Panc1 (cell line): ENCODE data around the gene RPL38.

Source experiments
- POLR2AphosphoS5 ChIP-seq: IDR thresholded peaks from 2 replicates; pipeline ENCODE4 v1.6.1; 2012; ENCODE audit warnings: mild to moderate bottlenecking, low read depth, low read length, moderate library complexity
- SIN3A ChIP-seq: IDR thresholded peaks from 2 replicates; pipeline ENCODE4 v1.6.1; 2012; ENCODE audit warnings: low read depth, mild to moderate bottlenecking, low read length, moderate library complexity, borderline replicate concordance; ENCODE audit not compliant: insufficient read depth
- TCF7L2 ChIP-seq: IDR thresholded peaks from 2 replicates; pipeline ENCODE4 v1.6.1; 2011; ENCODE audit warnings: mild to moderate bottlenecking, low read depth, low read length, inconsistent platforms
- TF ChIP-seq, protein P1 (sequence below): fragments of 450-650 bp; IDR thresholded peaks from 2 replicates; pipeline ENCODE4 v1.5.1; 2017; ENCODE audit warnings: mild to moderate bottlenecking

DNA sequence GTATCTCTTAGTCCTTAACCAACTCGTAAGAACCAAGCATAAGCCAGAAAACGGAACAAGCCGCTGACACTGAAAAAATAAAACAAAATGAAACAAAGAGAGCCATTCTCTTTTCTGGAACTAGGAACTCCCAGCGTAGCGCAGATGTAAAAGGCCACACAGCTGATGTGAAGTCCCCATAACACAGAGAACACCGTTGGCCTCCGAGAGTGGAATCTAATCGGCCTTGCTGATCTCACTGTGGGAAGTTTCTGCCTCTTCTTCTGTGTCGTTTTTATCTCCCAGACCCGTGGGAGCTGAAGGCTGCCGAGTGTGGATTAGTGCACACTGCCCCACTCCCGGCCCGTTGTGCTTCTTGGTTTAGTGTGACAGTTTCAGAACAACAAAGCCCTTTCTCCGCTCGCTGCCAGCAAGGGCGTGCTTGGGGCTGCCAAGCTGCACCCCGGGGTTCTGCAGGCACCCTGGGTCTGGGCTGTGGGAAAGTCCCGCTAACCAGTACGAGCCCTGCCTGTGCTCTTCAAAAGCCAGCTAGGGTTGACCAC, 31.6 kb downstream of the RPL38 start:
- TF ChIP-seq, protein P1, sequence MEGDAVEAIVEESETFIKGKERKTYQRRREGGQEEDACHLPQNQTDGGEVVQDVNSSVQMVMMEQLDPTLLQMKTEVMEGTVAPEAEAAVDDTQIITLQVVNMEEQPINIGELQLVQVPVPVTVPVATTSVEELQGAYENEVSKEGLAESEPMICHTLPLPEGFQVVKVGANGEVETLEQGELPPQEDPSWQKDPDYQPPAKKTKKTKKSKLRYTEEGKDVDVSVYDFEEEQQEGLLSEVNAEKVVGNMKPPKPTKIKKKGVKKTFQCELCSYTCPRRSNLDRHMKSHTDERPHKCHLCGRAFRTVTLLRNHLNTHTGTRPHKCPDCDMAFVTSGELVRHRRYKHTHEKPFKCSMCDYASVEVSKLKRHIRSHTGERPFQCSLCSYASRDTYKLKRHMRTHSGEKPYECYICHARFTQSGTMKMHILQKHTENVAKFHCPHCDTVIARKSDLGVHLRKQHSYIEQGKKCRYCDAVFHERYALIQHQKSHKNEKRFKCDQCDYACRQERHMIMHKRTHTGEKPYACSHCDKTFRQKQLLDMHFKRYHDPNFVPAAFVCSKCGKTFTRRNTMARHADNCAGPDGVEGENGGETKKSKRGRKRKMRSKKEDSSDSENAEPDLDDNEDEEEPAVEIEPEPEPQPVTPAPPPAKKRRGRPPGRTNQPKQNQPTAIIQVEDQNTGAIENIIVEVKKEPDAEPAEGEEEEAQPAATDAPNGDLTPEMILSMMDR, result no peak
- TF ChIP-seq SIN3A (no peak), POLR2AphosphoS5 (no peak), TCF7L2 (no peak)
